ENCODE data around the gene HIPK2. TPM values are rescaled to one million over a fixed set of nuclear protein-coding genes. Genes with fewer than 3 reads are reported as not detected.
"Not testable (repeated sequence)": the region's sequence is repeated elsewhere in the genome, so short reads cannot be mapped to it uniquely, and the experiment has no call there.

The HIPK2 gene
- total RNA-seq, 1 experiment from 2014 or later, result 19.4 TPM

- in situ Hi-C loops (cut with HindIII; ENCODE audit: low pct_unique_long_range_greater_than_20kb, low sequenced_read_pairs); DNase-seq (ENCODE audit: low read depth): not testable (repeated sequence)
Measured at GRCh38 chr7:139670662-139671061, 107.1 kb downstream of the HIPK2 start.

GRCh38 chr7:139669106-139670061 lies 108.4 kb downstream of the HIPK2 start:
- DNase-seq (ENCODE audit: low read depth), result no peak
- in situ Hi-C loops (cut with HindIII; ENCODE audit: low pct_unique_long_range_greater_than_20kb, low sequenced_read_pairs), result no loop called here

- in situ Hi-C loops (cut with HindIII; ENCODE audit: low pct_unique_long_range_greater_than_20kb, low sequenced_read_pairs), result no loop called here
- DNase-seq (ENCODE audit: low read depth), result no peak
Measured at GRCh38 chr7:139667377-139667776, 110.4 kb downstream of the HIPK2 start.

- in situ Hi-C loops (cut with HindIII; ENCODE audit: low pct_unique_long_range_greater_than_20kb, low sequenced_read_pairs), result no loop called here
- no peak for DNase-seq (ENCODE audit: low read depth)
Measured at GRCh38 chr7:139666501-139666900, 111.3 kb downstream of the HIPK2 start.

- in situ Hi-C loops (cut with HindIII; ENCODE audit: low pct_unique_long_range_greater_than_20kb, low sequenced_read_pairs), result no loop called here
- no peak for DNase-seq (ENCODE audit: low read depth)
Measured at GRCh38 chr7:139664434-139664833, 113.4 kb downstream of the HIPK2 start.

GRCh38 chr7:139663608-139664177 lies 114.1 kb downstream of the HIPK2 start:
- no peak for DNase-seq (ENCODE audit: low read depth)
- in situ Hi-C loops (cut with HindIII; ENCODE audit: low pct_unique_long_range_greater_than_20kb, low sequenced_read_pairs), result no loop called here

- DNase-seq (ENCODE audit: low read depth), result no peak
Measured at GRCh38 chr7:139661903-139662302, 115.9 kb downstream of the HIPK2 start.

GRCh38 chr7:139661043-139661440 lies 116.8 kb downstream of the HIPK2 start:
- in situ Hi-C loops (cut with HindIII; ENCODE audit: low pct_unique_long_range_greater_than_20kb, low sequenced_read_pairs), result no loop called here
- no peak for DNase-seq (ENCODE audit: low read depth)

More at GRCh38 chr7:139661903-139662302, 115.9 kb downstream of the HIPK2 start:
- in situ Hi-C loops (cut with HindIII; ENCODE audit: low pct_unique_long_range_greater_than_20kb, low sequenced_read_pairs), result no loop called here

GRCh38 chr7:139660317-139661042 lies 117.3 kb downstream of the HIPK2 start:
- in situ Hi-C loops (cut with HindIII; ENCODE audit: low pct_unique_long_range_greater_than_20kb, low sequenced_read_pairs), result no loop called here
- no peak for DNase-seq (ENCODE audit: low read depth)

GRCh38 chr7:139659922-139660316 lies 117.9 kb downstream of the HIPK2 start:
- DNase-seq (ENCODE audit: low read depth), result no peak
- in situ Hi-C loops (cut with HindIII; ENCODE audit: low pct_unique_long_range_greater_than_20kb, low sequenced_read_pairs), result no loop called here

- in situ Hi-C loops (cut with HindIII; ENCODE audit: low pct_unique_long_range_greater_than_20kb, low sequenced_read_pairs), result no loop called here
Measured at GRCh38 chr7:139658908-139659675, 118.7 kb downstream of the HIPK2 start.

GRCh38 chr7:139658296-139658695 lies 119.5 kb downstream of the HIPK2 start:
- no peak for DNase-seq (ENCODE audit: low read depth)
- in situ Hi-C loops (cut with HindIII; ENCODE audit: low pct_unique_long_range_greater_than_20kb, low sequenced_read_pairs), result no loop called here

More at GRCh38 chr7:139658908-139659675, 118.7 kb downstream of the HIPK2 start:
- DNase-seq (ENCODE audit: low read depth), result no peak

- in situ Hi-C loops (cut with HindIII; ENCODE audit: low pct_unique_long_range_greater_than_20kb, low sequenced_read_pairs), result no loop called here
- no peak for DNase-seq (ENCODE audit: low read depth)
Measured at GRCh38 chr7:139657725-139658124, 120.1 kb downstream of the HIPK2 start.

- in situ Hi-C loops (cut with HindIII; ENCODE audit: low pct_unique_long_range_greater_than_20kb, low sequenced_read_pairs), result no loop called here
- DNase-seq (ENCODE audit: low read depth), result no peak
Measured at GRCh38 chr7:139656387-139656786, 121.4 kb downstream of the HIPK2 start.

GRCh38 chr7:139655305-139655704 lies 122.5 kb downstream of the HIPK2 start:
- no peak for DNase-seq (ENCODE audit: low read depth)
- in situ Hi-C loops (cut with HindIII; ENCODE audit: low pct_unique_long_range_greater_than_20kb, low sequenced_read_pairs), result no loop called here

- no peak for DNase-seq (ENCODE audit: low read depth)
- in situ Hi-C loops (cut with HindIII; ENCODE audit: low pct_unique_long_range_greater_than_20kb, low sequenced_read_pairs), result no loop called here
Measured at GRCh38 chr7:139654276-139655181, 123.3 kb downstream of the HIPK2 start.

GRCh38 chr7:139651914-139652313 lies 125.9 kb downstream of the HIPK2 start:
- DNase-seq (ENCODE audit: low read depth), result no peak
- in situ Hi-C loops (cut with HindIII; ENCODE audit: low pct_unique_long_range_greater_than_20kb, low sequenced_read_pairs), result no loop called here
